Endothelial cell of umbilical vein (primary cell): ENCODE data around the gene SIRPA. TPM values are rescaled to one million over a fixed set of nuclear protein-coding genes. Genes with fewer than 3 reads are reported as not detected.

Experiments used
- BruUV-seq: library from RNA; stranded (reverse); fragments of 400-500 nt; replicated peaks from 2 replicates; lab custom pipeline; 2021; lab: Mats Ljungman, UMichigan
- CTCF ChIA-PET: fragments of 300-600, 350-600 bp; sonication (Branson Sonifier 250); formaldehyde crosslinking; loops from one replicate; lab custom pipeline; 2021; ENCODE audit warnings: antibody characterized with exemption, inconsistent platforms; lab: Charles Lee
- POLR2A ChIA-PET: fragments of 300-600, 350-600 bp; sonication (Branson Sonifier 250); formaldehyde crosslinking; loops from one replicate; lab custom pipeline; 2021; ENCODE audit warnings: antibody characterized with exemption, inconsistent platforms; lab: Charles Lee
- DNase-seq: peaks from one replicate; pipeline ENCODE4 v3.0.0-alpha.2; 2011; ENCODE audit warnings: low read depth, low spot score
- FAIRE-seq: peaks from 2 replicates; lab custom pipeline; 2011; peaks lifted over from hg19 to GRCh38; lab: Jason Lieb, UNC
- H2AFZ ChIP-seq: 2 replicates; pipeline ENCODE4 v1.6.0; 2012; ENCODE audit warnings: low read depth, low read length, control low read depth, inconsistent platforms
- H3K27ac ChIP-seq: 2 replicates; pipeline ENCODE4 v1.5.1; 2011; ENCODE audit warnings: low read depth, mild to moderate bottlenecking, control low read depth, low read length, moderate library complexity; ENCODE audit not compliant: insufficient read depth
- H3K27me3 ChIP-seq, 2 experiments: 2 replicates each; pipeline versions ENCODE4 v1.6.0 to v1.6.1; 2011; ENCODE audit warnings: low read length in 2 of 2, mixed read lengths in 1 of 2; ENCODE audit not compliant: control insufficient read depth in 2 of 2, insufficient read depth in 2 of 2
- H3K36me3 ChIP-seq, 2 experiments: 2 replicates in 1 of 2; 3 replicates in 1 of 2; pipeline ENCODE4 v1.5.1; 2011; ENCODE audit warnings: low read length in 2 of 2, mild to moderate bottlenecking in 1 of 2, moderate library complexity in 1 of 2; ENCODE audit not compliant: control insufficient read depth in 2 of 2, insufficient read depth in 2 of 2; ENCODE audit errors: extremely low read depth in 1 of 2
- H3K4me1 ChIP-seq: 3 replicates; pipeline ENCODE4 v1.5.1; 2011; ENCODE audit warnings: mild to moderate bottlenecking, low read length; ENCODE audit not compliant: control insufficient read depth, insufficient read depth; ENCODE audit errors: extremely low read depth
- H3K4me2 ChIP-seq: 2 replicates; pipeline ENCODE4 v1.6.1; 2011; ENCODE audit warnings: low read length, control low read depth, mixed read lengths; ENCODE audit not compliant: insufficient read depth
- H3K4me3 ChIP-seq, 3 experiments: fragments of 200-600 bp in 1 of 3; sonication (generic), shearing (Covaris generic) in 1 of 3; replicated peaks in 1 of 3; 2 replicates each; pipeline ENCODE4 v1.5.1; 2011 to 2016; ENCODE audit warnings: control low read depth in 3 of 3, low read length in 3 of 3, mild to moderate bottlenecking in 2 of 3, inconsistent platforms in 1 of 3, low read depth in 1 of 3, moderate library complexity in 1 of 3; ENCODE audit not compliant: insufficient read depth in 1 of 3
- H3K79me2 ChIP-seq: 2 replicates; pipeline ENCODE4 v1.6.0; 2012; ENCODE audit warnings: low read length, inconsistent platforms; ENCODE audit not compliant: control insufficient read depth, insufficient read depth
- H3K9ac ChIP-seq: replicated peaks from 2 replicates; pipeline ENCODE3; 2011; ENCODE audit warnings: low read length, control low read depth; ENCODE audit not compliant: insufficient read depth; ENCODE audit errors: extremely low read depth
- H3K9me1 ChIP-seq: replicated peaks from 3 replicates; pipeline ENCODE4 v1.6.0; 2011; ENCODE audit warnings: mild to moderate bottlenecking, low read length; ENCODE audit not compliant: control insufficient read depth, insufficient read depth; ENCODE audit errors: extremely low read depth
- H3K9me3 ChIP-seq: replicated peaks from 2 replicates; pipeline ENCODE4 v1.5.1; 2012; ENCODE audit warnings: low read length, inconsistent platforms; ENCODE audit not compliant: control insufficient read depth, insufficient read depth
- H4K20me1 ChIP-seq: replicated peaks from 2 replicates; pipeline ENCODE3; 2011; ENCODE audit warnings: mild to moderate bottlenecking, low read length; ENCODE audit not compliant: control insufficient read depth, insufficient read depth; ENCODE audit errors: extremely low read depth
- EZH2 ChIP-seq: IDR thresholded peaks from 2 replicates; pipeline ENCODE4 v1.6.1; 2012; ENCODE audit warnings: borderline replicate concordance, low read depth, mild to moderate bottlenecking, moderate library complexity, low read length, inconsistent platforms; ENCODE audit not compliant: severe bottlenecking
- FOS ChIP-seq: IDR thresholded peaks from 2 replicates; pipeline ENCODE4 v1.6.1; 2011; ENCODE audit warnings: mild to moderate bottlenecking, low read length, moderate library complexity, borderline replicate concordance; ENCODE audit not compliant: insufficient read depth
- GATA2 ChIP-seq: IDR thresholded peaks from 2 replicates; pipeline ENCODE4 v1.7.0; 2011; ENCODE audit warnings: low read depth, mild to moderate bottlenecking, moderate library complexity, mixed read lengths, low read length; ENCODE audit not compliant: insufficient read length, insufficient read depth
- MYC ChIP-seq: IDR thresholded peaks from one replicate; pipeline ENCODE4 v1.6.1; 2011; ENCODE audit warnings: mild to moderate bottlenecking, low read depth, low read length
- POLR2AphosphoS5 ChIP-seq: IDR thresholded peaks from 2 replicates; pipeline ENCODE4 v1.6.1; 2012; ENCODE audit warnings: low read depth, mild to moderate bottlenecking, control low read depth, low read length, moderate library complexity; ENCODE audit not compliant: insufficient read depth
- dilution Hi-C: fragments of 300-500 bp; cut with MboI; formaldehyde crosslinking; loops from one replicate; pipeline ENCODE4 v1.15.0; 2019; ENCODE audit warnings: low sequenced_read_pairs; ENCODE audit not compliant: extremely low pct_ligation_motif_present
- intact Hi-C: fragments of 100-400 bp; cut with micrococcal nuclease; formaldehyde crosslinking; loops from one replicate; pipeline ENCODE4 v1.10.0; 2022
- polyA plus RNA-seq, 4 experiments: library from polyadenylated mRNA; depleted of rRNA in 3 of 4; stranded (reverse) in 3 of 4; unstranded in 1 of 4; fragments of >200 nt; gene quantifications; 2 replicates each; pipeline versions ENCODE4 v1.2.1 to v1.2.3, GENCODE V29; 2011 to 2012; ENCODE audit warnings: missing spikeins in 1 of 4
- total RNA-seq: library from RNA; stranded (reverse); gene quantifications from 2 replicates; pipeline ENCODE4 v1.2.3, GENCODE V29; 2021
- TF ChIP-seq, protein P1 (sequence below), 2 donors: IDR thresholded peaks; 1 replicate in 1 of 2; 2 replicates in 1 of 2; pipeline ENCODE4 v1.5.1; 2011; ENCODE audit warnings: low read length in 2 of 2, mild to moderate bottlenecking in 2 of 2, moderate library complexity in 2 of 2, control low read depth in 1 of 2, inconsistent platforms in 1 of 2, low read depth in 1 of 2; ENCODE audit not compliant: insufficient read depth in 1 of 2; ENCODE audit errors: extremely low read depth in 1 of 2

The SIRPA gene
- total and polyA plus RNA-seq, 2 donors (not counting 3 experiments of a cell fraction or from before 2014, with no cell fraction given): 29.9 to 59.2 TPM

DNA sequence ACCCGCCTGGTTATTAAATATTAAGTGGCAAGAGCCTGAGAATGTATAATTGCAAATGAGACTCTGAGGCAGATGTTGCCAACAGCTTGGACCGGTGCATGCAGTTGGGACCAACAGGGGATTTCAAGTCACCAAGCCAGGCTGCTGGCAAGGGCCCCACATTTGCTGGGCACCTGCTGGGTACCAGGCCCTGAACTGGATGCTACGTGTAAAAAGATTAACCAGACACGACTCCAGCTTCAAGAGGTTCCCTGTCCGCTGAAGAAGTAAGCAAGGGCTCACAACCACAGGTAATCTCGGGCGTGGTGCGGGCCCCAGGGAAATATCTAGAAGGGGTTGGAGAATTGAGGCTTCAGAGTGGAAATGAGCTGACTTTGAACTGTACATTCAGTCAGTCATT, 13.2 kb upstream of the SIRPA start:
- intact Hi-C loops: no loop called here
- TF ChIP-seq POLR2AphosphoS5 (no peak), MYC (no peak), EZH2 (no peak), FOS (no peak), GATA2 (no peak)
- TF ChIP-seq, protein P1, sequence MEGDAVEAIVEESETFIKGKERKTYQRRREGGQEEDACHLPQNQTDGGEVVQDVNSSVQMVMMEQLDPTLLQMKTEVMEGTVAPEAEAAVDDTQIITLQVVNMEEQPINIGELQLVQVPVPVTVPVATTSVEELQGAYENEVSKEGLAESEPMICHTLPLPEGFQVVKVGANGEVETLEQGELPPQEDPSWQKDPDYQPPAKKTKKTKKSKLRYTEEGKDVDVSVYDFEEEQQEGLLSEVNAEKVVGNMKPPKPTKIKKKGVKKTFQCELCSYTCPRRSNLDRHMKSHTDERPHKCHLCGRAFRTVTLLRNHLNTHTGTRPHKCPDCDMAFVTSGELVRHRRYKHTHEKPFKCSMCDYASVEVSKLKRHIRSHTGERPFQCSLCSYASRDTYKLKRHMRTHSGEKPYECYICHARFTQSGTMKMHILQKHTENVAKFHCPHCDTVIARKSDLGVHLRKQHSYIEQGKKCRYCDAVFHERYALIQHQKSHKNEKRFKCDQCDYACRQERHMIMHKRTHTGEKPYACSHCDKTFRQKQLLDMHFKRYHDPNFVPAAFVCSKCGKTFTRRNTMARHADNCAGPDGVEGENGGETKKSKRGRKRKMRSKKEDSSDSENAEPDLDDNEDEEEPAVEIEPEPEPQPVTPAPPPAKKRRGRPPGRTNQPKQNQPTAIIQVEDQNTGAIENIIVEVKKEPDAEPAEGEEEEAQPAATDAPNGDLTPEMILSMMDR (IDR thresholded peaks at IDR 0.05; ENCODE audit: extremely low read depth in 1 of 2, insufficient read depth in 1 of 2, low read depth in 1 of 2, low read length in 2 of 2): no peak
- Histone ChIP-seq H4K20me1 (no peaks in the 10 kb centered on the region), H3K4me3 (no peak overlapping the region), H2AFZ (no peak overlapping the region), H3K27ac (no peak overlapping the region), H3K27me3 (peaks cover 0 to 7% of the 10 kb centered on the region in 2 experiments), H3K4me2 (no peak overlapping the region), H3K9me3 (no peaks in the 10 kb centered on the region), H3K9me1 (no peaks in the 10 kb centered on the region), H3K36me3 (no peaks in the 10 kb centered on the region), H3K9ac (no peak overlapping the region), H3K4me1 (no peaks in the 10 kb centered on the region), H3K79me2 (no peaks in the 10 kb centered on the region)
- dilution Hi-C loops: no loop called here
- ChIA-PET POLR2A (no interaction called here), CTCF (interaction anchor here (2.2 kb wide), 1 partner anchor 80 kb away, joined by 9 read pairs; no protein-coding TSS in a partner anchor)
- BruUV-seq: no TSS peak
- FAIRE-seq (no peak), DNase-seq (no peak)
